ENCODE measurements around the gene RNF152.

DNA sequence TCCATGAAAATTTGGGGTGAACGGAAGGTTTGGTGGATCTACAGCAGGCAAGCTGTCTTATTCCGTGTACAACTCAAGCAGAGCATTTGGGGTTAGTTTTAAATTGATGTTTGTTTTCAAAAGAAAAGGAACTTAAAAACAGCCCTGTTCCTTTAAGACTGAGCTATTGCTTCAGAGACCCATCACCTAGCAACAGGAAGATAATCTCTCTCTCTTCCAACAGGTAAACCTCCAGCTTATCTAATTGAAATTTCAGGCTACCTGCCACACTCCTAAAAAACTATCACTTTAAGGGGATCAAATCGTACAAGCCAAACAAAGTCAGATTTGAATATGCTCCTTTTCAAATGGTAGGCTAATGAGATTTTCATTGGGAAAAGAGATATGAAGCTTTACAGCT, 101.8 kb downstream of the RNF152 start:
- no peak for TF ChIP-seq CTCF (conservative IDR thresholded peaks at IDR 0.05; ENCODE audit: low read depth, low read length)
- no peak for TF ChIP-seq EZH2 (IDR thresholded peaks at IDR 0.05; ENCODE audit: borderline replicate concordance, low read depth, low read length, poor library complexity, severe bottlenecking)
